OCI-LY7 (cell line): ENCODE measurements around the gene SPN. TPM values are rescaled to one million over a fixed set of nuclear protein-coding genes. Genes with fewer than 3 reads are reported as not detected.

Source experiments
- BruUV-seq: library from RNA; stranded (reverse); fragments of 400-500 nt; replicated peaks from 2 replicates; lab custom pipeline; 2021; lab: Mats Ljungman, UMichigan
- CTCF ChIA-PET: fragments of 300-600 bp; sonication (Branson Sonifier 250); formaldehyde crosslinking; loops from one replicate; lab custom pipeline; 2022; ENCODE audit warnings: antibody characterized with exemption; ENCODE audit not compliant: unreplicated experiment; lab: Charles Lee
- POLR2A ChIA-PET: fragments of 300-600 bp; sonication (Branson Sonifier 250); formaldehyde crosslinking; loops from one replicate; lab custom pipeline; 2022; ENCODE audit warnings: antibody characterized with exemption; lab: Charles Lee
- DNase-seq: peaks from one replicate; pipeline ENCODE4 v3.0.0-alpha.2; 2015; ENCODE audit warnings: low spot score
- H2AFZ ChIP-seq: fragments of 200-600 bp; sonication (generic), shearing (Covaris generic); 2 replicates; pipeline ENCODE4 v1.6.1; 2014; ENCODE audit warnings: mild to moderate bottlenecking, antibody characterized with exemption, low read length, moderate library complexity
- H3K27ac ChIP-seq: fragments of 200-600 bp; sonication (generic); 2 replicates; pipeline ENCODE4 v1.5.1; 2014; ENCODE audit warnings: mixed run types, low read depth, mild to moderate bottlenecking, moderate library complexity, low read length, inconsistent platforms; ENCODE audit not compliant: poor library complexity, severe bottlenecking
- H3K36me3 ChIP-seq: fragments of 200-600 bp; sonication (generic); 2 replicates; pipeline ENCODE4 v1.6.1; 2014; ENCODE audit warnings: mild to moderate bottlenecking, antibody characterized with exemption, low read length, moderate library complexity, mixed read lengths; ENCODE audit not compliant: insufficient read depth
- H3K4me1 ChIP-seq: fragments of 200-600 bp; sonication (generic); 2 replicates; pipeline ENCODE4 v1.5.1; 2014; ENCODE audit warnings: mild to moderate bottlenecking, low read length; ENCODE audit not compliant: insufficient read depth, poor library complexity, severe bottlenecking
- H3K4me2 ChIP-seq: fragments of 200-600 bp; sonication (generic); 2 replicates; pipeline ENCODE4 v1.6.1; 2014; ENCODE audit warnings: mild to moderate bottlenecking, low read length
- H3K4me3 ChIP-seq: fragments of 200-600 bp; sonication (generic); 2 replicates; pipeline ENCODE4 v1.5.1; 2014; ENCODE audit warnings: mild to moderate bottlenecking, low read depth, low read length; ENCODE audit not compliant: poor library complexity, severe bottlenecking
- H3K79me2 ChIP-seq: fragments of 200-600 bp; sonication (generic); 2 replicates; pipeline ENCODE4 v1.6.1; 2016; ENCODE audit warnings: low read depth, mild to moderate bottlenecking, low read length, moderate library complexity, mixed read lengths; ENCODE audit not compliant: insufficient read depth
- H3K9me2 ChIP-seq: fragments of 200-600 bp; sonication (generic); 2 replicates; pipeline ENCODE4 v1.6.1; 2016; ENCODE audit warnings: mild to moderate bottlenecking, low read length, mixed read lengths; ENCODE audit not compliant: insufficient read depth
- H3K9me3 ChIP-seq: fragments of 200-600 bp; sonication (generic); 2 replicates; pipeline ENCODE4 v1.6.1; 2014; ENCODE audit warnings: mild to moderate bottlenecking, mixed run types, low read length, mixed read lengths
- H4K20me1 ChIP-seq: fragments of 200-600 bp; sonication (generic); 2 replicates; pipeline ENCODE4 v1.6.1; 2014; ENCODE audit warnings: mild to moderate bottlenecking, antibody characterized with exemption, low read length, moderate library complexity, mixed read lengths; ENCODE audit not compliant: insufficient read depth
- CTCF ChIP-seq: fragments of 200-600 bp; sonication (generic); conservative IDR thresholded peaks from 2 replicates; pipeline ENCODE4 v1.5.1; 2014; ENCODE audit warnings: mild to moderate bottlenecking, antibody characterized with exemption, low read length, moderate library complexity, mixed read lengths
- EZH2phosphoT487 ChIP-seq: fragments of 200-600 bp; sonication (generic); IDR thresholded peaks from 2 replicates; pipeline ENCODE4 v1.6.1; 2018; ENCODE audit warnings: low read depth, borderline replicate concordance, mild to moderate bottlenecking, mixed run types, antibody characterized with exemption, low read length, moderate library complexity, mixed read lengths
- intact Hi-C: fragments of 100-400 bp; cut with micrococcal nuclease; formaldehyde crosslinking; loops from one replicate; pipeline ENCODE4 v1.10.0; 2022; ENCODE audit not compliant: unreplicated experiment
- total RNA-seq, 2 experiments: library from RNA; depleted of rRNA in 1 of 2; stranded (reverse); fragments of >200 nt in 1 of 2; shearing (Covaris generic) in 1 of 2; gene quantifications; 2 replicates each; pipeline ENCODE4 v1.2.3, GENCODE V29; 2014 to 2022

The SPN gene
- total RNA-seq, 2 experiments from 2014 or later, result 59.4 to 90.5 TPM

- BruUV-seq, result TSS peak; percentile 36
- ChIA-PET CTCF (no interaction called here), POLR2A (interaction anchor here (0.5 to 1.4 kb wide), 4 partner anchors 12 to 242 kb away, joined by 3 to 11 read pairs (median 3); no protein-coding TSS in a partner anchor)
- Histone ChIP-seq H3K79me2 (no peaks in the 10 kb centered on the region; the same call in 1 of the 2 replicates), H3K4me2 (peak overlapping the region; percentile 93), H3K36me3 (no peaks in the 10 kb centered on the region), H3K4me3 (peak overlapping the region; percentile 68), H4K20me1 (no peaks in the 10 kb centered on the region), H3K27ac (peak overlapping the region; percentile 79), H3K4me1 (peaks cover 28% of the 10 kb centered on the region), H2AFZ (peak overlapping the region; percentile 91; the same call in 1 of the 2 replicates), H3K9me3 (no peaks in the 10 kb centered on the region; the same call in 1 of the 2 replicates), H3K9me2 (no peaks in the 10 kb centered on the region)
- DNase-seq, result no peak
- TF ChIP-seq CTCF (no peak), EZH2phosphoT487 (no peak)
- intact Hi-C loops, result no loop called here
Observed at GRCh38 chr16:29680180-29680598, 17.1 kb downstream of the SPN start.

- Histone ChIP-seq H3K9me2 (no peaks in the 10 kb centered on the region), H3K9me3 (no peaks in the 10 kb centered on the region; the same call in 1 of the 2 replicates), H2AFZ (no peak overlapping the region), H3K27ac (no peak overlapping the region), H3K36me3 (no peaks in the 10 kb centered on the region), H3K4me2 (no peak overlapping the region), H4K20me1 (no peaks in the 10 kb centered on the region), H3K4me3 (no peak overlapping the region), H3K4me1 (peaks cover 26% of the 10 kb centered on the region), H3K79me2 (no peaks in the 10 kb centered on the region; the same call in 1 of the 2 replicates)
- ChIA-PET POLR2A (interaction anchor here (0.5 kb wide), 1 partner anchor 26 kb away, joined by 3 read pairs; no protein-coding TSS in a partner anchor), CTCF (no interaction called here)
- intact Hi-C loops, result no loop called here
- no peak for TF ChIP-seq CTCF
- TF ChIP-seq EZH2phosphoT487, result no peak
- no peak for DNase-seq
- BruUV-seq, result no TSS peak
Observed at GRCh38 chr16:29683543-29684090, 20.6 kb downstream of the SPN start.

GRCh38 chr16:29684679-29685078 lies 21.6 kb downstream of the SPN start:
- Histone ChIP-seq H3K4me1 (peaks cover 20% of the 10 kb centered on the region), H3K4me2 (no peak overlapping the region), H3K36me3 (no peaks in the 10 kb centered on the region), H3K4me3 (no peak overlapping the region), H3K9me2 (no peaks in the 10 kb centered on the region), H4K20me1 (no peaks in the 10 kb centered on the region), H3K9me3 (no peaks in the 10 kb centered on the region; the same call in 1 of the 2 replicates), H3K27ac (no peak overlapping the region), H2AFZ (no peak overlapping the region), H3K79me2 (no peaks in the 10 kb centered on the region; the same call in 1 of the 2 replicates)
- DNase-seq, result no peak
- intact Hi-C loops, result no loop called here
- no TSS peak for BruUV-seq
- no peak for TF ChIP-seq CTCF
- no peak for TF ChIP-seq EZH2phosphoT487
- ChIA-PET CTCF (no interaction called here), POLR2A (interaction anchor here (0.6 kb wide), 1 partner anchor 1098 kb away, joined by 3 read pairs; no protein-coding TSS in a partner anchor)
